ENCODE results near the gene SHROOM1. TPM values are rescaled to one million over a fixed set of nuclear protein-coding genes. Genes with fewer than 3 reads are reported as not detected.

SHROOM1 gene
- total and polyA plus RNA-seq, 9 of the 15 experiments (the other 6 are each of a cell fraction or from before 2014, with no cell fraction given) = 0.44 to 26.5 (median 11.9) TPM

DNA sequence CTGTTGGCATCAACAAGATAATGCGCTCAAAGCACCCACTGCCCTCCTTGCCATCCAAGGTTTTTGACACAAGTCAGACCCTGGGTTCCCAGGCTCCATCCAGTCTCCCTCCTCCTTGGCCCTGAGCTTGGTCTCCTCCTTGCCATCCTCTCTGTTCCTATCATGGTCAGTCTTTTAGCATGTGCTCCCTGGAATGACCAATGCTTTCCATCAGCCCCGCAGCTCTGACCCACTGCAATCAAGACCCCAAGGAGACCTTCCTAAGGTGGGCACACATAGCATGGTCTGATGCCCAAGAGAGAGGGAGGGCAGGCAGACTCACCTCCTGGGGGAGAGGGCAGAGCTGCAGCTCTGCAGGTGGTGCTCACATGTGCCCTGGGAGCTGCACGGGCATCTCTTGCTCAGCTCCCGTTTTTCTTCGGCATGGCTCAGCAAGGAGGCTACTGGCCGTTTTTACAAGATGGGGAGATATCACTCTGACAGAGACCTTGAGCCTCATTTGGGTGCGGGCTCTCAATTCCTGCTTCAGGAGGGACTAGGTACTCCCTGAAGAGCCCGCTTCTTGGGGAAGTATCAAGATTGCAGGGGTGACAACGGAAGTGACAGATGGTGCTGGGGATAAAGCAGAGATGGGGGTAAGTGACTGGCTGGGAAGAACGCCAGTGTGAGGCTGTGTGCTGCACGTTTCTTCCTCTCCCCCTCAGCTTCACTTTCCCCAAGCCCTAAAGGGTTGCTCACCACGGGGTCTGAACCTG, 56.7 kb downstream of the SHROOM1 start (continued):
- TF ChIP-seq IRF1 (CRISPR knock-in tag; IDR thresholded peaks at IDR 0.05; ENCODE audit: borderline replicate concordance) = no peak
- TF ChIP-seq, protein P1, sequence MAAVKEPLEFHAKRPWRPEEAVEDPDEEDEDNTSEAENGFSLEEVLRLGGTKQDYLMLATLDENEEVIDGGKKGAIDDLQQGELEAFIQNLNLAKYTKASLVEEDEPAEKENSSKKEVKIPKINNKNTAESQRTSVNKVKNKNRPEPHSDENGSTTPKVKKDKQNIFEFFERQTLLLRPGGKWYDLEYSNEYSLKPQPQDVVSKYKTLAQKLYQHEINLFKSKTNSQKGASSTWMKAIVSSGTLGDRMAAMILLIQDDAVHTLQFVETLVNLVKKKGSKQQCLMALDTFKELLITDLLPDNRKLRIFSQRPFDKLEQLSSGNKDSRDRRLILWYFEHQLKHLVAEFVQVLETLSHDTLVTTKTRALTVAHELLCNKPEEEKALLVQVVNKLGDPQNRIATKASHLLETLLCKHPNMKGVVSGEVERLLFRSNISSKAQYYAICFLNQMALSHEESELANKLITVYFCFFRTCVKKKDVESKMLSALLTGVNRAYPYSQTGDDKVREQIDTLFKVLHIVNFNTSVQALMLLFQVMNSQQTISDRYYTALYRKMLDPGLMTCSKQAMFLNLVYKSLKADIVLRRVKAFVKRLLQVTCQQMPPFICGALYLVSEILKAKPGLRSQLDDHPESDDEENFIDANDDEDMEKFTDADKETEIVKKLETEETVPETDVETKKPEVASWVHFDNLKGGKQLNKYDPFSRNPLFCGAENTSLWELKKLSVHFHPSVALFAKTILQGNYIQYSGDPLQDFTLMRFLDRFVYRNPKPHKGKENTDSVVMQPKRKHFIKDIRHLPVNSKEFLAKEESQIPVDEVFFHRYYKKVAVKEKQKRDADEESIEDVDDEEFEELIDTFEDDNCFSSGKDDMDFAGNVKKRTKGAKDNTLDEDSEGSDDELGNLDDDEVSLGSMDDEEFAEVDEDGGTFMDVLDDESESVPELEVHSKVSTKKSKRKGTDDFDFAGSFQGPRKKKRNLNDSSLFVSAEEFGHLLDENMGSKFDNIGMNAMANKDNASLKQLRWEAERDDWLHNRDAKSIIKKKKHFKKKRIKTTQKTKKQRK (IDR thresholded peaks at IDR 0.05; ENCODE audit: borderline replicate concordance, low read depth, low read length) = no peak
- TF ChIP-seq XRCC4 (IDR thresholded peaks at IDR 0.05; ENCODE audit: extremely low read depth, insufficient read depth, insufficient read length) = no peak
- no peak for TF ChIP-seq NR2C1 (IDR thresholded peaks at IDR 0.05)
- TF ChIP-seq NR2C1 (tag; IDR thresholded peaks at IDR 0.05) = no peak
- TF ChIP-seq CBFA2T3 (IDR thresholded peaks at IDR 0.05) = peak; percentile 71
- no peak for TF ChIP-seq ZNF696 (CRISPR knock-in tag; conservative IDR thresholded peaks at IDR 0.05)
- peak; percentile 49; the same call in 1 of the 2 replicates for TF ChIP-seq LEF1 (IDR thresholded peaks at IDR 0.05)
- TF ChIP-seq TRIM24 (IDR thresholded peaks at IDR 0.05) = no peak
- TF ChIP-seq, protein P2, sequence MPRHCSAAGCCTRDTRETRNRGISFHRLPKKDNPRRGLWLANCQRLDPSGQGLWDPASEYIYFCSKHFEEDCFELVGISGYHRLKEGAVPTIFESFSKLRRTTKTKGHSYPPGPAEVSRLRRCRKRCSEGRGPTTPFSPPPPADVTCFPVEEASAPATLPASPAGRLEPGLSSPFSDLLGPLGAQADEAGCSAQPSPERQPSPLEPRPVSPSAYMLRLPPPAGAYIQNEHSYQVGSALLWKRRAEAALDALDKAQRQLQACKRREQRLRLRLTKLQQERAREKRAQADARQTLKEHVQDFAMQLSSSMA (CRISPR knock-in tag; IDR thresholded peaks at IDR 0.05) = no peak
- no peak for TF ChIP-seq TCFL5 (CRISPR knock-in tag; conservative IDR thresholded peaks at IDR 0.05)
- TF ChIP-seq, protein P3, sequence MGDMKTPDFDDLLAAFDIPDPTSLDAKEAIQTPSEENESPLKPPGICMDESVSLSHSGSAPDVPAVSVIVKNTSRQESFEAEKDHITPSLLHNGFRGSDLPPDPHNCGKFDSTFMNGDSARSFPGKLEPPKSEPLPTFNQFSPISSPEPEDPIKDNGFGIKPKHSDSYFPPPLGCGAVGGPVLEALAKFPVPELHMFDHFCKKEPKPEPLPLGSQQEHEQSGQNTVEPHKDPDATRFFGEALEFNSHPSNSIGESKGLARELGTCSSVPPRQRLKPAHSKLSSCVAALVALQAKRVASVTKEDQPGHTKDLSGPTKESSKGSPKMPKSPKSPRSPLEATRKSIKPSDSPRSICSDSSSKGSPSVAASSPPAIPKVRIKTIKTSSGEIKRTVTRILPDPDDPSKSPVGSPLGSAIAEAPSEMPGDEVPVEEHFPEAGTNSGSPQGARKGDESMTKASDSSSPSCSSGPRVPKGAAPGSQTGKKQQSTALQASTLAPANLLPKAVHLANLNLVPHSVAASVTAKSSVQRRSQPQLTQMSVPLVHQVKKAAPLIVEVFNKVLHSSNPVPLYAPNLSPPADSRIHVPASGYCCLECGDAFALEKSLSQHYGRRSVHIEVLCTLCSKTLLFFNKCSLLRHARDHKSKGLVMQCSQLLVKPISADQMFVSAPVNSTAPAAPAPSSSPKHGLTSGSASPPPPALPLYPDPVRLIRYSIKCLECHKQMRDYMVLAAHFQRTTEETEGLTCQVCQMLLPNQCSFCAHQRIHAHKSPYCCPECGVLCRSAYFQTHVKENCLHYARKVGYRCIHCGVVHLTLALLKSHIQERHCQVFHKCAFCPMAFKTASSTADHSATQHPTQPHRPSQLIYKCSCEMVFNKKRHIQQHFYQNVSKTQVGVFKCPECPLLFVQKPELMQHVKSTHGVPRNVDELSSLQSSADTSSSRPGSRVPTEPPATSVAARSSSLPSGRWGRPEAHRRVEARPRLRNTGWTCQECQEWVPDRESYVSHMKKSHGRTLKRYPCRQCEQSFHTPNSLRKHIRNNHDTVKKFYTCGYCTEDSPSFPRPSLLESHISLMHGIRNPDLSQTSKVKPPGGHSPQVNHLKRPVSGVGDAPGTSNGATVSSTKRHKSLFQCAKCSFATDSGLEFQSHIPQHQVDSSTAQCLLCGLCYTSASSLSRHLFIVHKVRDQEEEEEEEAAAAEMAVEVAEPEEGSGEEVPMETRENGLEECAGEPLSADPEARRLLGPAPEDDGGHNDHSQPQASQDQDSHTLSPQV (IDR thresholded peaks at IDR 0.05) = no peak
- TF ChIP-seq ZNF134 (CRISPR knock-in tag; conservative IDR thresholded peaks at IDR 0.05) = no peak
- TF ChIP-seq NFYB (IDR thresholded peaks at IDR 0.05; ENCODE audit: extremely low read depth, insufficient read length) = no peak
- TF ChIP-seq MAX (CRISPR knock-in tag; IDR thresholded peaks at IDR 0.05) = no peak
- TF ChIP-seq ZNF586 (CRISPR knock-in tag; conservative IDR thresholded peaks at IDR 0.05) = no peak
- TF ChIP-seq ZFPM2 (CRISPR knock-in tag; IDR thresholded peaks at IDR 0.05) = no peak
- TF ChIP-seq, protein P4, sequence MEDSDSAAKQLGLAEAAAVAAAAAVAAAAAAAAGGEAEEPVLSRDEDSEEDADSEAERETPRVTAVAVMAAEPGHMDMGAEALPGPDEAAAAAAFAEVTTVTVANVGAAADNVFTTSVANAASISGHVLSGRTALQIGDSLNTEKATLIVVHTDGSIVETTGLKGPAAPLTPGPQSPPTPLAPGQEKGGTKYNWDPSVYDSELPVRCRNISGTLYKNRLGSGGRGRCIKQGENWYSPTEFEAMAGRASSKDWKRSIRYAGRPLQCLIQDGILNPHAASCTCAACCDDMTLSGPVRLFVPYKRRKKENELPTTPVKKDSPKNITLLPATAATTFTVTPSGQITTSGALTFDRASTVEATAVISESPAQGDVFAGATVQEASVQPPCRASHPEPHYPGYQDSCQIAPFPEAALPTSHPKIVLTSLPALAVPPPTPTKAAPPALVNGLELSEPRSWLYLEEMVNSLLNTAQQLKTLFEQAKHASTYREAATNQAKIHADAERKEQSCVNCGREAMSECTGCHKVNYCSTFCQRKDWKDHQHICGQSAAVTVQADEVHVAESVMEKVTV (CRISPR knock-in tag; IDR thresholded peaks at IDR 0.05) = no peak

All from K562 (cell line).